ENCODE data around the gene RLN2.

RLN2 gene

DNA sequence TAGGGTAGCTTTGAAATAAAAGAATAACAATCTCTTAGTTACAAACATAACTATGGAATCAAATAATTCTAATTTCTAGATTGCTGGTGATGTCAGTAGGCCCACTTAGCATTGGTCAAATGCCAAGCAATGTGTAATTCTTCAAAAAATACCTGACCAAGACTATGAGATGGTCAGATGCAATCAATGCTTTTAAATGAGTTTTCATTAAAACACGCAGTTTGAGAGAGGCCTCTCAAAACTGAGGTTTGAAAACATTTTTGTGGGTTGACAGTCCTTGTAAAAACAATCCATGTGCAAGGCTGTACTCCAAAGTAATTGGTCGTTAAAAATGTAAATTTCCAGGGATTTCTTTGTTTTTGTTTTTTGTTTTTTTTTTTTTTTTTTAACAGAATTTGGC lies 1.2 kb upstream of the RLN2 start:
- Mint-ChIP-seq H3K36me3 (ENCODE audit: low read depth) (peaks cover 2% of the 10 kb centered on the region), H3K4me1 (peaks cover 22% of the 10 kb centered on the region), H3K4me3 (no peak overlapping the region), H3K27ac (no peak overlapping the region), H3K9me3 (no peaks in the 10 kb centered on the region), H3K27me3 (no peaks in the 10 kb centered on the region)
- DNase-seq: no peak
- ATAC-seq: no peak

DNA sequence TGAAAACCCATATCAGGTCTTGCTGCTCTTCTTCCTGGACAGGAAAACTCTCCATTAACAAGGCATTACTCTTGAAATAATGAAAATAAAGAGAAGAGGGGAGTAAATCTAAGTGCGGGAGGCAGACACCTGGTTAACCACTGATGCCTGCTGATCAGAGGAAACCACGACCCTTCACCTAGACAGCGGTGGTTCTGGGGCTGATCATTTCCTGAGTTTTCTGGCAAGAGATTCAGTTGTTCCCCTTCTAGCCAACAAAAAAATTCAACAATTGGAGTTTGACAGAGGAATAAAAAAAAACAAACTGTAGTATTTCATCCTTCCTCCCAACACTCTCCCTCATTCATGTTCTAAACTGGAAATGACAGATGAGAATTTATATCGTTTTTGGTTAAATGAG lies 3.0 kb downstream of the RLN2 start:
- H3K9me3 Mint-ChIP-seq: peaks cover 10% of the 10 kb centered on the region
- DNase-seq (no peak), ATAC-seq (no peak)
- peaks cover 23% of the 10 kb centered on the region for H3K4me1 Mint-ChIP-seq
- no peaks in the 10 kb centered on the region for H3K27me3 Mint-ChIP-seq
- H3K27ac Mint-ChIP-seq: no peak overlapping the region
- peak overlapping the region; percentile 29 for H3K4me3 Mint-ChIP-seq
- H3K36me3 Mint-ChIP-seq (ENCODE audit: low read depth): peaks cover 2% of the 10 kb centered on the region

DNA sequence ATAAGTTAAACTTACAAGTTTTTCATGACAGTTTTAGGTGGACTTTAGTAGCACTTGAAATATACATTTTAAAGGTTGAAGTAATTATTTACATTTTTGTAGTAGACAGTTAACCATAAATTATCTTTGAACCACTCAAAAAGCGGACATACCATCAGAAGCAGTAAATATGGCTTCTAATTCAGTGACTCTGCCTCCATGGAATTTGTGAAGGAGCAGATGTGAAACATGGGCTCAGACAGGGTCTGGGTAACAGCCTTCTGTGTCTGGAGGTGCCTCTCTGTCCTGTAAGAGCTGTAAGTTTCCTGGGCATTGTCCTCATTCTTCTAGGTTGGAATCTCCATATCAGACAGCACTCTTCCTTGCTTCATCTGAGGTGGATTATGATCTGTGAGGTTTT lies 12.4 kb downstream of the RLN2 start:
- H3K4me3 Mint-ChIP-seq: no peak overlapping the region
- no peak for ATAC-seq
- no peaks in the 10 kb centered on the region for H3K4me1 Mint-ChIP-seq
- no peak for DNase-seq
- H3K9me3 Mint-ChIP-seq: peaks cover 21% of the 10 kb centered on the region
- no peaks in the 10 kb centered on the region for H3K27me3 Mint-ChIP-seq
- H3K36me3 Mint-ChIP-seq (ENCODE audit: low read depth): peaks cover 11% of the 10 kb centered on the region
- H3K27ac Mint-ChIP-seq: no peak overlapping the region

DNA sequence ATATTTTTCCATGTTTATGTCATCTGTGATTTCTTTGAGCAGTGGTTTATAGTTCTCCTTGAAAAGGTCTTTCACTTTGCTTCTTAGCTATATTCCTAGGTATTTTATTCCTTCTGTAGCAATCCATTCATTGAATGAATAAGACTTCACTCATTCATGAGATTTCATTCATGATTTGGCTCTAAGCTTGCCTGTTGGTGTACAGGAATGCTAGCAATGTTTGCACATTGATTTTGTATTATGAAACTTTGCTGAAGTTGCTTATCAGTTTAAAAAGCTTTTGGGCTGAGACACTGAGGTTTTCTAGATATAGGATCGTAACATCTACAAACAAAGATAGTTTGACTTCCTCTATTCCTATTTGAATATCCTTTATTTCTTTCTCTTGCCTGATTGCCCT lies 15.9 kb downstream of the RLN2 start:
- H3K9me3 Mint-ChIP-seq: peaks cover 11% of the 10 kb centered on the region
- DNase-seq (no peak), ATAC-seq (no peak)
- no peak overlapping the region for H3K27ac Mint-ChIP-seq
- H3K4me3 Mint-ChIP-seq: no peak overlapping the region
- no peaks in the 10 kb centered on the region for H3K27me3 Mint-ChIP-seq
- H3K4me1 Mint-ChIP-seq: peaks cover 4% of the 10 kb centered on the region
- H3K36me3 Mint-ChIP-seq (ENCODE audit: low read depth): peaks cover 3% of the 10 kb centered on the region

DNA sequence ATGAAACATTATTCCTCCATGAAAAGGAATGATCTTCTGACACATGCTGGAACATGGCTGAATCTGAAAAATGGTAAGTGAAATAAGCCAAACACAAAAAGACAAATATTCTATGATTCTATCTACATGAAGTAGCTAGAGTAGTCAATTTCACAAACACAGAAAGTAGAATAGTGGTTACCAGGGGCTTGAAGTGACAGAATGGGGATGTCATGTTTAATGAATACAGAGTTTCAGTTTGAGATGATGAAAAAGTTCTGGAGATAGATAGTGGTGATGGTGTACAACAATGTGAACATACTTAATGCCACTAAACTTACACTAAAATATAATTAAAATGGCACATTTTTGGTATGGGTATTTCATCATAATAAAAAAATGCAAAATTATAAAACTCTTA lies 18.3 kb downstream of the RLN2 start:
- ATAC-seq (no peak), DNase-seq (no peak)
- H3K36me3 Mint-ChIP-seq (ENCODE audit: low read depth): peaks cover 3% of the 10 kb centered on the region

DNA sequence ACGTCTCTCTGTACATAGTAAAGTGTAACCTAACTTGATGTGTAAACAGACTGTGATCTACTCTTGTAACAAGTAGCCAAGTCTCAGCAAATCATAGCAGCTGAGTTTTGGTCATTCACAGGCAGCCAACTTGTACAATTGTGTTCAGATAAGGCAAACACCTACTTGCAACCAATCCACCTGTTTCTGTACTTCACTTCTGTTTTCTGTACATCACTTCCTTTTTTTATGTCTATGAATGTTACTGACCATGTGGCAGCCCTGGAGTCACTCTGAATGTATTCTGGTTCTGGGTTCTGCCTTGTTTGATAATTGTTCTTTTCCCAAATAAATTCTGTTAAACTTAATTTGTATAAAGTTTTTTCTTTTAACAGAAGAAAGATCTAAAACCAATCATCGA lies 26.0 kb downstream of the RLN2 start:
- Mint-ChIP-seq H3K4me1 (no peaks in the 10 kb centered on the region), H3K27ac (no peak overlapping the region), H3K4me3 (no peak overlapping the region), H3K27me3 (no peaks in the 10 kb centered on the region), H3K36me3 (ENCODE audit: low read depth) (no peaks in the 10 kb centered on the region), H3K9me3 (no peaks in the 10 kb centered on the region)
- no peak for DNase-seq
- no peak for ATAC-seq

More for the DNA sequence above, 18.3 kb downstream of the RLN2 start:
- H3K27me3 Mint-ChIP-seq: no peaks in the 10 kb centered on the region
- peaks cover 11% of the 10 kb centered on the region for H3K9me3 Mint-ChIP-seq
- no peak overlapping the region for H3K27ac Mint-ChIP-seq
- peaks cover 4% of the 10 kb centered on the region for H3K4me1 Mint-ChIP-seq
- no peak overlapping the region for H3K4me3 Mint-ChIP-seq

DNA sequence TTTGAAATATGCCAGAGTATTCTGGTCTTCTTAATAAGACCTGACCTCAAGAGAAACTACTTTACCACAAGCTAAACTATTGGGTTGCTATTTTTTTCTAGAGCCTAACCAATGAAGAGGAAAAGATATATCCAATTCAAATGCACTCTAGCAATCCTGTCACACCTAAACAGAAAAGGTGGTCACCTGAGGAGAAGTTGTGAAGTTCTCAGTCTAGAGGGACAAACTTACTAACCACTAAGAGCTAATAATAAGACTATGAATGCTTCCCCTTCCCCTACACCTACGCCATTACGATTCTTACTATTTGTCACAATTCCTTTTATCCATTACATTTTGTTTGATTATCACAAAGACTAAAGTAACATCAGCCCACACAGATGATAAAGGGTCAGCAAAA lies 29.7 kb downstream of the RLN2 start:
- ATAC-seq: no peak
- no peaks in the 10 kb centered on the region for H3K4me1 Mint-ChIP-seq
- H3K9me3 Mint-ChIP-seq: no peaks in the 10 kb centered on the region
- no peak for DNase-seq
- H3K27ac Mint-ChIP-seq: no peak overlapping the region
- H3K27me3 Mint-ChIP-seq: no peaks in the 10 kb centered on the region
- H3K4me3 Mint-ChIP-seq: no peak overlapping the region
- no peaks in the 10 kb centered on the region for H3K36me3 Mint-ChIP-seq (ENCODE audit: low read depth)

DNA sequence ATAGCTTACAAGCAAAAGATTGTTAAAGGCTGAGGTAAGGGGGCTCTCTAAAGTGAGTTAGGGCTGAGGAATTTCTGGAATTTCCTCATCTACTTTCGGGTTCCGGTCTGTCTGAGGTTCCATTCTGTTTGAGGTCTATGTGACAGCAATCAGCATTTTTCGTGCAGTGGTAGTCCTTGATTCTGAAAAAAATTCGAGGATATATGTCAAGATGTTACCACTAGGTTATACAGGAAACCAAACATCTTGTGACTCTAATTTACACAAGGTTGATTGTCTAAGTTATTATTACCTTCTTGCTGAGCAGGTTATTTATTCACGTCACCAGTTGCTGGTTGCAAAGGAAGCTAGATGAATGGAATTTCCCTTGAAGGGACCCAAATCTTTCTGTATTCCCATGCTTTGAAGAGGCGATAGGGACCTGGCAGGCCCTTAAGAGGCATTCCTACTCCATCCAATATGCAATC lies 35.2 kb downstream of the RLN2 start:
- Mint-ChIP-seq H3K9me3 (no peaks in the 10 kb centered on the region), H3K4me3 (no peak overlapping the region), H3K27me3 (no peaks in the 10 kb centered on the region), H3K27ac (no peak overlapping the region), H3K36me3 (ENCODE audit: low read depth) (no peaks in the 10 kb centered on the region), H3K4me1 (peaks cover 7% of the 10 kb centered on the region)
- DNase-seq: no peak
- no peak for ATAC-seq

DNA sequence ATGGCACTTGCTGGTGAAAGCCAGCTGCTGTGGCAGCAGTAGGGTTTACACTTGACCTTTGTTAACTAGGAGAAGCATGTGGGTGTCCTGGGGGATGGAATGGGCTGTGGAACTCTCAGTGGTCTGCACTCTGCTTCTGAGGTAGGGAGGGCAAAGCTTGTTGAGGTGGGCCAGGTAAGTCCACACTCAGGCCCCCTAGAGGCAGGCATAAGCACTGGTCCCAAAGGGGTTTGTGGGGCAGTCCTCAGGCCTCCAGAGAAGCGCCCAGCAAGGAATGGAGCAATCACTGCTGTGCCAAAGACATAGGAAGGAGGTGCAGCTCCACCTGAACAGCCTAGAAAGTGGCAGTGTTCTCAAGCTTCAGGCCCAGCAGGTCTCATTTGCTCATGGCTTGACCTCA lies 38.6 kb downstream of the RLN2 start:
- H3K4me1 Mint-ChIP-seq: peaks cover 11% of the 10 kb centered on the region
- H3K27ac Mint-ChIP-seq: no peak overlapping the region

DNA sequence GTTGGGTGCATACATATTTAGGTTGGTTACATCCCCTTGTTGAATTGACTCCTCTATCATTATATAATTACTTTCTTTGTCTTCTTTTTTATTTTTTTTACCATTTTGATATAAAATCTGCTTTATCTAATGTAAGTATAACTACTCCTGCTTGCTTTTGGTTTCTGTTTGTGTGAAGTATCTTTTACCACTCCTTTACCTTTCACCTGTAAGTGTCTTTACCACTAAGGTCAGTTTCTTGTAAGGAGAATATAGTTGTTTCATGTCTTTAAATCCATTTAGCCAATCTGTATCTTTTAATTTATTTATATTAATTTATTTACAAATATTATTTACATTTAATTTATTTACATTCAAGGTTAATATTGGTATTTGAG lies 40.3 kb downstream of the RLN2 start:
- Mint-ChIP-seq H3K4me3 (no peak overlapping the region), H3K27me3 (no peaks in the 10 kb centered on the region), H3K27ac (no peak overlapping the region), H3K36me3 (ENCODE audit: low read depth) (no peaks in the 10 kb centered on the region), H3K4me1 (peaks cover 11% of the 10 kb centered on the region), H3K9me3 (no peaks in the 10 kb centered on the region)
- DNase-seq (no peak), ATAC-seq (no peak)

More for the DNA sequence above, 38.6 kb downstream of the RLN2 start:
- no peaks in the 10 kb centered on the region for H3K9me3 Mint-ChIP-seq
- no peaks in the 10 kb centered on the region for H3K36me3 Mint-ChIP-seq (ENCODE audit: low read depth)
- ATAC-seq: no peak
- H3K27me3 Mint-ChIP-seq: no peaks in the 10 kb centered on the region
- H3K4me3 Mint-ChIP-seq: no peak overlapping the region
- no peak for DNase-seq

DNA sequence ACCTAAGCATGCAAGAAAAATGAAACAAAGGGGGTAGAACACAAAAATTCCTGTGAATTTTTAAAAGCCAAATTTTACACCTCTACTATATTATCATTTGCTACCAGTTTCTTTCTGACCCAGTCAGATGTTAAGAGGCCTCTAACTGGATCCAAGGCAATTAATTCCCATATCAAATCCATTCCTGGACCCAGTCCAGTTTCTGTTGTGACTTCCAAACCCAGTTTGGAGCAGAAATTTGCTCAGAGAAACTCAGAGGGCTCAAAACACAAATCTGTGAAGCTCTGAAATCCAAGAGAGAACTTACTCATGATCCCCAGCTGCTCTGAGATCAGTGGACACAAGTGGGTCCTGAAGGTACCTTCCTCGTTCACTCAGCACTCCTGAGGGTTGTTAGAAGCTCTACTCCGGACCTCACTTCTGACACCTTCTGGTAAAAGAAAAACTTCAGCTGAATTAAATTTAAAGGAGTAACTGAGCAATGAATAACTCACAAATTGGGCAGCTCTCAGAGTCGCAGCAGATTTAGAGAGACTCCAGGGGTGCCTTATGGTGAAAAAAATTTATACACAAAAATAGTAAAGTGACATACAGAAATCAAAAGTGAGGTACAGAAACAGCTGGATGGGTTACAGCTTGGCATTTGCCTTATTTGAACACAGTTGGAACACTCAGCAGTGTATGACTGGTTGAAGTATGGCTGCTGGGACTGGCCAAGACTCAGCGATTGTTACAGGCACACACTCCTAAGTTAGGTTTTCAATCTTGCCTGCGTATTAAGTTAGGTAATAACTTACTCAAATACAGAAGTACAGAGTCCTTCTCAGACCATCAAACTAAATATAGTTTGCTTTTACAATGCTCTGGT lies 40.9 kb downstream of the RLN2 start:
- ATAC-seq: no peak

More for the DNA sequence above, 40.9 kb downstream of the RLN2 start:
- H3K4me1 Mint-ChIP-seq: peaks cover 11% of the 10 kb centered on the region
- no peaks in the 10 kb centered on the region for H3K27me3 Mint-ChIP-seq
- no peaks in the 10 kb centered on the region for H3K9me3 Mint-ChIP-seq
- H3K27ac Mint-ChIP-seq: no peak overlapping the region
- DNase-seq: no peak
- no peaks in the 10 kb centered on the region for H3K36me3 Mint-ChIP-seq (ENCODE audit: low read depth)
- no peak overlapping the region for H3K4me3 Mint-ChIP-seq

All from activated naive CD8-positive, alpha-beta T cell treated with anti-CD3 and anti-CD28 coated beads, Interleukin-2, amount 50 U/mL, for 24 hours (primary cell).